Panc1 (cell line): ENCODE measurements around the gene KLHL11. TPM values are rescaled to one million over a fixed set of nuclear protein-coding genes. Genes with fewer than 3 reads are reported as not detected.
"Not testable (repeated sequence)": the region's sequence is repeated elsewhere in the genome, so short reads cannot be mapped to it uniquely, and the experiment has no call there.

Experiments used
- ATAC-seq: fragments of 200-7000 bp; cut with Tn5 transposase; 2 replicates; pipeline ENCODE4 v1.9.1; 2020; ENCODE audit warnings: mild to moderate bottlenecking, moderate library complexity
- BruUV-seq: library from RNA; stranded (reverse); fragments of 400-500 nt; replicated peaks from 2 replicates; lab custom pipeline; 2021; lab: Mats Ljungman, UMichigan
- CTCF ChIA-PET: fragments of 300-600 bp; sonication (Branson Sonifier 250); formaldehyde crosslinking; loops from one replicate; lab custom pipeline; 2022; ENCODE audit warnings: antibody characterized with exemption; lab: Charles Lee
- POLR2A ChIA-PET: fragments of 300-600 bp; sonication (Branson Sonifier 250); formaldehyde crosslinking; loops from one replicate; lab custom pipeline; 2022; ENCODE audit warnings: antibody characterized with exemption; lab: Charles Lee
- DNase-seq: peaks from one replicate; pipeline ENCODE4 v3.0.0-alpha.2; 2010; ENCODE audit warnings: low read depth, low spot score
- H3K27ac ChIP-seq: 2 replicates; pipeline ENCODE4 v1.5.1; 2011; ENCODE audit warnings: mild to moderate bottlenecking, low read length, inconsistent platforms
- H3K27me3 ChIP-seq: fragments of 200-500 bp; sonication (Bioruptor generic); 2 replicates; pipeline ENCODE4 v1.6.0; 2014; ENCODE audit warnings: low read length, inconsistent platforms; ENCODE audit not compliant: control insufficient read depth, insufficient read depth
- H3K36me3 ChIP-seq: fragments of 200-500 bp; sonication (Bioruptor generic); 2 replicates; pipeline ENCODE4 v1.5.1; 2014; ENCODE audit warnings: inconsistent platforms, mild to moderate bottlenecking, low read length, moderate library complexity; ENCODE audit not compliant: control insufficient read depth, insufficient read depth
- H3K4me1 ChIP-seq: 2 replicates; pipeline ENCODE4 v1.5.1; 2011; ENCODE audit warnings: inconsistent platforms, mild to moderate bottlenecking, low read length, moderate library complexity; ENCODE audit not compliant: control insufficient read depth, insufficient read depth
- H3K4me3 ChIP-seq, 2 experiments: 2 replicates each; pipeline ENCODE4 v1.5.1; 2011 to 2012; ENCODE audit warnings: low read depth in 2 of 2, low read length in 2 of 2, mild to moderate bottlenecking in 2 of 2, inconsistent platforms in 1 of 2, moderate library complexity in 1 of 2
- H3K9me3 ChIP-seq: fragments of 200-500 bp; sonication (Bioruptor generic); 2 replicates; pipeline ENCODE4 v1.5.1; 2014; ENCODE audit warnings: low read depth, mild to moderate bottlenecking, inconsistent platforms, low read length, moderate library complexity; ENCODE audit not compliant: control insufficient read depth, insufficient read depth
- POLR2AphosphoS5 ChIP-seq: IDR thresholded peaks from 2 replicates; pipeline ENCODE4 v1.6.1; 2012; ENCODE audit warnings: mild to moderate bottlenecking, low read depth, low read length, moderate library complexity
- REST ChIP-seq, 2 experiments: IDR thresholded peaks; 2 replicates each; pipeline ENCODE4 v1.6.1; 2011 to 2012; ENCODE audit warnings: low read depth in 2 of 2, control low read depth in 1 of 2, low read length in 1 of 2, mild to moderate bottlenecking in 1 of 2, moderate library complexity in 1 of 2; ENCODE audit not compliant: insufficient read depth in 1 of 2
- SIN3A ChIP-seq: IDR thresholded peaks from 2 replicates; pipeline ENCODE4 v1.6.1; 2012; ENCODE audit warnings: low read depth, mild to moderate bottlenecking, low read length, moderate library complexity, borderline replicate concordance; ENCODE audit not compliant: insufficient read depth
- TCF7L2 ChIP-seq: IDR thresholded peaks from 2 replicates; pipeline ENCODE4 v1.6.1; 2011; ENCODE audit warnings: mild to moderate bottlenecking, low read depth, low read length, inconsistent platforms
- in situ Hi-C: cut with HindIII; loops from 2 replicates; pipeline ENCODE4 v1.10.0; 2016; ENCODE audit warnings: low sequenced_read_pairs, low pct_unique_long_range_greater_than_20kb
- intact Hi-C: fragments of 100-400 bp; cut with micrococcal nuclease; formaldehyde crosslinking; loops from one replicate; pipeline ENCODE4 v1.10.0; 2022; ENCODE audit not compliant: unreplicated experiment
- total RNA-seq: library from RNA; stranded (reverse); gene quantifications from one replicate; pipeline ENCODE4 v1.2.1, GENCODE V29; 2021; ENCODE audit not compliant: unreplicated experiment
- TF ChIP-seq, protein P1 (sequence below): fragments of 450-650 bp; IDR thresholded peaks from 2 replicates; pipeline ENCODE4 v1.5.1; 2017; ENCODE audit warnings: mild to moderate bottlenecking

Gene KLHL11
- total RNA-seq, 1 experiment from 2014 or later: 12.5 TPM

- ChIA-PET CTCF (interaction anchor here (0.5 kb wide), 1 partner anchor 147 kb away, joined by 9 read pairs; no protein-coding TSS in a partner anchor), POLR2A (interaction anchor here (0.5 kb wide), 1 partner anchor 84 kb away, joined by 5 read pairs; no protein-coding TSS in a partner anchor)
- DNase-seq (no peak), ATAC-seq (no peak)
- Histone ChIP-seq H3K27me3 (no peaks in the 10 kb centered on the region), H3K9me3 (no peaks in the 10 kb centered on the region), H3K4me3 (no peak overlapping the region), H3K4me1 (no peaks in the 10 kb centered on the region), H3K27ac (no peak overlapping the region), H3K36me3 (no peaks in the 10 kb centered on the region)
- no TSS peak for BruUV-seq
- intact Hi-C loops (no loop called here), in situ Hi-C loops (no loop called here)
- TF ChIP-seq SIN3A (no peak), REST (IDR thresholded peaks at IDR 0.05; ENCODE audit: insufficient read depth in 1 of 2, low read depth in 2 of 2, low read length in 1 of 2) (no peak), POLR2AphosphoS5 (no peak), TCF7L2 (no peak)
- TF ChIP-seq, protein P1, sequence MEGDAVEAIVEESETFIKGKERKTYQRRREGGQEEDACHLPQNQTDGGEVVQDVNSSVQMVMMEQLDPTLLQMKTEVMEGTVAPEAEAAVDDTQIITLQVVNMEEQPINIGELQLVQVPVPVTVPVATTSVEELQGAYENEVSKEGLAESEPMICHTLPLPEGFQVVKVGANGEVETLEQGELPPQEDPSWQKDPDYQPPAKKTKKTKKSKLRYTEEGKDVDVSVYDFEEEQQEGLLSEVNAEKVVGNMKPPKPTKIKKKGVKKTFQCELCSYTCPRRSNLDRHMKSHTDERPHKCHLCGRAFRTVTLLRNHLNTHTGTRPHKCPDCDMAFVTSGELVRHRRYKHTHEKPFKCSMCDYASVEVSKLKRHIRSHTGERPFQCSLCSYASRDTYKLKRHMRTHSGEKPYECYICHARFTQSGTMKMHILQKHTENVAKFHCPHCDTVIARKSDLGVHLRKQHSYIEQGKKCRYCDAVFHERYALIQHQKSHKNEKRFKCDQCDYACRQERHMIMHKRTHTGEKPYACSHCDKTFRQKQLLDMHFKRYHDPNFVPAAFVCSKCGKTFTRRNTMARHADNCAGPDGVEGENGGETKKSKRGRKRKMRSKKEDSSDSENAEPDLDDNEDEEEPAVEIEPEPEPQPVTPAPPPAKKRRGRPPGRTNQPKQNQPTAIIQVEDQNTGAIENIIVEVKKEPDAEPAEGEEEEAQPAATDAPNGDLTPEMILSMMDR: no peak
Measured at GRCh38 chr17:41848788-41849187, 16.4 kb downstream of the KLHL11 start.

- Histone ChIP-seq H3K27me3 (no peaks in the 10 kb centered on the region), H3K27ac (no peak overlapping the region), H3K4me1 (no peaks in the 10 kb centered on the region), H3K4me3 (no peak overlapping the region), H3K9me3 (no peaks in the 10 kb centered on the region), H3K36me3 (no peaks in the 10 kb centered on the region)
- in situ Hi-C loops (no loop called here), intact Hi-C loops (no loop called here)
- TF ChIP-seq POLR2AphosphoS5 (no peak), TCF7L2 (no peak)
- ATAC-seq: no peak
- POLR2A ChIA-PET: no interaction called here
- BruUV-seq: no TSS peak
- CTCF ChIA-PET: no interaction called here
- no peak for DNase-seq
Measured at GRCh38 chr17:41844971-41845370, 20.3 kb downstream of the KLHL11 start.

- H3K9me3 ChIP-seq, H3K4me1 ChIP-seq, CTCF ChIA-PET, H3K4me3 ChIP-seq, DNase-seq, H3K27ac ChIP-seq, POLR2A ChIA-PET, BruUV-seq, H3K27me3 ChIP-seq, in situ Hi-C loops, intact Hi-C loops, H3K36me3 ChIP-seq, ATAC-seq: not testable (repeated sequence)
Measured at GRCh38 chr17:41840781-41841180, 24.4 kb downstream of the KLHL11 start.

DNA sequence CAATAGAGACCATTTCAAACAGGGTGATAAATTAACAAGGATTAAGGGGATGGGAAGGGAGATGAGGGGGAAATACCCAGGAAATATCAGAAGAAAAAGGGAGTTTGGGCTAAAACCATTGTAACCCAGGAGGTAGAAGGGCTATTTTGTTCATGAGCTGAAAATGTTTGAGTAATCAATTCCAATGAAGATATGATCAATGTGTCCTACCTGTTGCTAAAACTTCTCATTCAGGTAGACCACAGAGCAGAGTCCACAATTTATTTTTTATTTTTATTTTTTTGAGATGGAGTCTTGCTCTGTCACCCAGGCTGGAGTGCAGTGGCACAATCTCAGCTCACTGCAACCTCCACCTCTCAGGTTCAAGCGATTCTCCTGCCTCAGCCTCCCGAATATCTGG lies 25.8 kb downstream of the KLHL11 start:
- BruUV-seq, H3K9me3 ChIP-seq, intact Hi-C loops, H3K4me1 ChIP-seq, POLR2A ChIA-PET, in situ Hi-C loops, H3K27me3 ChIP-seq, DNase-seq, H3K4me3 ChIP-seq, H3K36me3 ChIP-seq, H3K27ac ChIP-seq, ATAC-seq: not testable (repeated sequence)
- CTCF ChIA-PET: interaction anchor here (0.7 kb wide), 1 partner anchor 133 kb away, joined by 3 read pairs; no protein-coding TSS in a partner anchor
